GM21390 (cell line): ENCODE data around the gene MYOM1.

Source experiments
- ATAC-seq: cut with Tn5 transposase; IDR thresholded peaks from one replicate; pipeline ENCODE4 v1.9.1; 2021; ENCODE audit not compliant: unreplicated experiment

MYOM1 gene

DNA sequence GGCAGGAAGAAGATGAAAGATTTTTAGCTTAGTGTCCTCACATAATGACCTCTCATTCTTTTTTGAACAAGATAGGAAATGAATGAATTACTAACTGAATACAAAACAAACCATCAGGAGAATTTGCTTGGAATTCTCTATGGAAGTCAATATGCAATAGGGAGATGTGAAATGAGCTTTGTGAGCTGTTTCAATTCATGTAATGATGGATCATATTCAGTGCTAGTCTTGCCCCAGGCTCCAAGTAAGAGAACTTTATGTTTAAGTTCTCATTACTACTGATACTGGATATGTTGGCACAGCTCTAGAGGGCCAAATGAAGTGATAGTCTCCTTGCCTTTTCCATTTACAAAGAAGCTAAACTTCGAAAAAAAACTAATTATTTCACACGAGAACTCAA lies 29.2 kb downstream of the MYOM1 start:
- ATAC-seq = no peak

DNA sequence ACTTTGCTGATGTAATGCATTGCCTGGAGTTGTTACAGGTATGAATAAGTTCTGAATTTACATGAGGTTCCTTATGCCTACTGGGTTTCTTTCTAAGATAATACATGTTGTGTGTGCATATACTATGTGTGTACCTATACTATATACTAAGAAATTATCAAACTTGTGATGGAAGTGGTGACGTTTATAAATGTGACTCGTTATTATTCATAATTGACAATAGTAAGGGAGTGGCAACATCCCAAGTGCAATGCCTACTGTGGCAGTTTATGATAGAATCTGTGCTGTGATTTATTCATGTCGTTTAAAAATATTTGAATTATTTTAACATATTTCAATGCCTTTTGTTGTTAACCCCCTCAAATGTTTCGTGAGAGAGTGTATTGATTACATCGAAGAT lies 29.9 kb downstream of the MYOM1 start:
- no peak for ATAC-seq

DNA sequence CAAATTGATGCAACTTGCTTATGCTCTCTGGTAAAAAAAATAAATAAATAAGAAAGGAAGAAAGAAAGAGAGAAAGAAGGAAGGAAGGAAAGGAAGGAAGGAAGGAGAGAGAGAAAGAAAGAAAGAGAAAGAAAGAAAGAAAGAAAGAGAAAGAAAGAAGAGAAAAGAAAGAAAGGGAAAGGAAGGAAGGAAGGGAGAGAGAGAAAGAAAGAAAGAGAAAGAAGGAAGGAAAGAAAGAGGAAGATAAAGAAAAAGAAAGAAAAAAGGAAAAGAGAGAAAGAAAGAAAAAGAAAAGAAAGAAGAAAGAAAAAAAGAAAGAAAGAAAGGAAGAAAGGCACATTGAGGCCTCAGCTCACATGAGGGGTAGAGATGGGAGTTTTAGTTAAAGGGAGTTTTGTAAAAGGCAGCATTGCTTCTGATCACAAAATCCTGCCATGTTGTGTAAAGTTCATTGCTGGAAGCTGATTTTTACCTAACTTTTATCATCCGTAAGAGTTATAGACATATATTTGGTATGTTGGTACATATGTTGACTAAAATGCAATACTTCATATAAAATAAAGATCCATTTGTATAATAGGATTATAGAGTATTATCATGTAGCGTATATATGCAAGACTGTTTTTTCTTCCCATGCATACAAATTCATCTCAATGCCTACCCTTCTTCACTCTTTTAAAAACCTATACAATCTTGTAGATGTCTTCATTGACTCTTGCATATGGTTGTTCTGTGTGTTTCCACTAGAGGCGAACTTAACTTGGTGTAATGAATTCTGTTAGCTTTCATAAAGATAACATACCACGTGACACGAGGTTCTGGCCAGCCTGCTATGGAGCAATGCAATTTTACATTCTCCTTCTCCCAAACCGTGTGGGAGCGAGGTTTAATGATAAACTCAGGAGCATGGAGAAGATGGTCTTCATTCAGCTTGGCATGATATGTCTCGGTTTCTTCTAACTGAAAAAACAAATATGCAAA lies 32.8 kb downstream of the MYOM1 start:
- ATAC-seq = no peak

DNA sequence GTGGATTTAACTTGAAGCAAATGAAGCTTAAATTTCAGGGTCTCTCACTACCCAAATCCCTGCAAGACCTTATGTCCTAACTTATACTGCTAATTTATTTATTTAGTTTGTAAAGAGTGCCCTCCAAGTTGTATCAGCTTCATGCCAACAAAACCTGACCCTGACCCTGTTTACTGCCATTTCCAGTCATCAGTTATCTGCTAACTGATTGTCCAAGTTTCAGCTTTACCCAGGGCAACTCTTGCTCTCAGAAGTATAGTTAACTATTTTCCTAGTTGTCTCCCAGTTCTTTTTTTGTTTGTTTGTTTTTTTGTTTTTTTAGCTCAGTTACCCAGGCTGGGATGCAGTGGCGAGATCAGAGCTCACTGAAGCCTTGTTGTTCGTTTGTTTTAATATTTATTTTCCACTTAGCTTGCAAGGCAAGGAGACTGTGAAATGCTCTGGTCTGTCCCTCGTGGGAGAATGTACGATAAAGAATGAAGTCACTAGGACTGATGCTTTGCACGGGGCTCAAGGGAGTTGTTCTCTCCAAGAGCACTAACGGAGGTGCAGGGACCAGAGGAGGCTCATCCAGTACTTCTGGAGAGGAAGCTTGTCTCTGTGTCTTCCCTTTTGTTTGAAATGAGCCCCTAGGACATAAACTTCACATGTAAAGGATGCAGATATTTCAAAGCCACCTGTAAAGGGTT lies 35.3 kb downstream of the MYOM1 start:
- ATAC-seq = no peak

DNA sequence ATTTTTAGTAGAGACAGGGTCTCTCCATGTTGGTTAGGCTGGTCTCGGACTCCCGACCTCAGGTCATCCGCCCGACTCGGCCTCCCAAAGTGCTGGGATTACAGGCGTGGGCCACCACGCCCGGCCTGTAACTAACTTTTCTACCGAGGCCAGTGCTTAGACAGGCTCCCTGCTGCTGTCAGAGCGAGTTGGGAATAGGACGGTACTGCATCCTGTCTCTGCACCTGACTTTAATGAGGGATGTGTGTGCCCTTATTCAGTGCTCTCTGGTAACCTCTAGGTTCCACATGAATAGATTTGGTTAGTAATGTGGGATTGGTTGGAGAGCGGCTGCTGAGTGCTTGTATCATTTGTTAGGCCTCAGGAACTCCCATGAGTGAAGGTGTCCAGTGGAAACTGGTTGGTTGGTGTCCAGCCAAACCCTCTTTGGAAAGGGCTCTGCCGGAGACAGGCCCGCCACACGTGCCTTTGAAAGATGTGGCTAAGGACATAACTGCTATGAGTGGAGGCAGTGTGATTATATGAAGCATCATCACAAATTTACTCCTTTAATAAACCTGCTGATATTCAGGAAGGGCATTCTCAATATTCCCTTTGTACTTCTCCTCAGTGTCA lies 36.6 kb downstream of the MYOM1 start:
- ATAC-seq = no peak

DNA sequence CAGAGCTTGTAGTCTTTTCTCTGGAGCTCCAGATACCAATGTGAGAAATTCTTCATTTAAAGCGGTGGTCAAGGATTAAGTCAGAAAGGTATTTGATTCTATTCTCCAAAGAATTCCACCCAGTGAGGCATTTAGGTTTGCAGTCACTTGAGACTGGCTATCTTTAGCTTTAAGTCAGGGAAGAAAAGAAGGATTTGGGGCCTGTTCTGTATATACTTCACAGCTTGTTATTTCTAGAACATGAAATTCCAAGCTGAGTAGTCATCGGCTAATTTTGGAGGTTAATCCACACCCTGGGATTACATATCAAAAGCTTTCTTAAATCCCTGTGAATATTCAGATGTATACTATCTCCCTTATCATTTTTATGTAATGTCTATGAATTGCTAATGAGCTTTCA lies 39.4 kb downstream of the MYOM1 start:
- ATAC-seq = no peak

DNA sequence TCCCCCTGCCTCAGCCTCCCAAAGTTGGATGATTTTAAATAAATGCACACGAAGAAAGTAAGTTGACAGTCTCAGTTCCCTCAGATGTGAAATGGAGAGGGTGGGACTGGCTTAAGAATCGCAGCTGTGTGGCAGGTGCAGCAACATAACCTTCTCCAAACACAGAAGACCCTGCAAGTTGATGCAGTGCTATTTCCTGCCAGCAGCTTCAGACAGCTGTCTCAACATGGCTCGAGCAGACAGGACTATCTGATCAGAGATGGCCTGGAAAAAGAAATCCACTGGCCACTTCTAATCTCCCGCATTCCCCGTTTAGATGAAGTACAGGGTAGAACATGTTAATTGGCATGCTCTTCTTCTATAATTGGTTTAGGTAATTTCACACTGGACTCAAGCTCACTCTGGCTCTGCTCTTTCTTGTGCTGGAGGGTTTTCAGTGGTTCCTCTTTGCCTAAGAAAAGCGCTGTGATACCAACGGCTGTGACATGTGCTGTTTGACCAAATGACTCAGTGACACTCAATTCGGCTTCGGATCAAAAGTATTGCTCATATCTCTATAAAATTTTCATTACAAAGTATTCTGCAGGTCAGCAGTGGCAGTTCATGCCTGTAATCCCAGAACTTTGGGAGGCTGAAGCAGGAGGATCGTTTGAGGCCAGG lies 40.2 kb downstream of the MYOM1 start:
- peak; percentile 42 for ATAC-seq

DNA sequence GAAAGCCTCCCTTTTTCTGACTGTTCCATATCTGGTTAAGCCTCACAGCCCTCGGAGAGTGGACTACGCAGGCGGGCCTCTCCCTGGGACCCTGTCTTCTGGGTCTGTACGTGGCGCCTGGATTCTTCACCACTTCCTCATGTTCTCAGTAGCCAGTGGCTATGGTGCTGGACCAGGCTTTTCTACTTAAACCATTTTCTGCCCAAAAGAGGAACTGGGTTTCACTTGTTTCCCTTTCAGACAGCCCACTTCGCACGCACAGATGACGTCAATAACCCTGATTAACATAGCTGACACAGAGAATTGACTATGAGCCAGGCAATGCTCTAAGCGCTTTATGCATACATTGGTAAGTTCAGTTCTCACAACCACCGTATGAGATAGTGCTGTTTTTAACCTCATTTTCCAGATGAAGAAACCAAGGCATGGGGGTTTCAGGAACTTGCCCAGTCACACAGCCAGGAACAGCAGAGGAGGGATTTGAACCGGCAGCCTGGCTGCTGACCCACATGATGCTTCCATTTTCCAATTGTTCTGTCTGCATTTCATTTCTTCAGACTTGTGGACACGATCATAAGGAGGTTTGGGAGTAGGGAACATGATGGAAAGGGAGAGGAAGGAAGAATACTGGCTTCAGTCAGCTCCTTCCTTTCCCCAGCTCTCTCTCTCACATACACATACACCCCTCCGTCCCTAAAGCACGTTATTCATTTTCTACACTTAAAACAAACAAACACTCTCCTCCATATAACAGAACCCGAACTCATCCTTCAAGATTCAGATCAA lies 41.7 kb downstream of the MYOM1 start:
- ATAC-seq = peak; percentile 88

DNA sequence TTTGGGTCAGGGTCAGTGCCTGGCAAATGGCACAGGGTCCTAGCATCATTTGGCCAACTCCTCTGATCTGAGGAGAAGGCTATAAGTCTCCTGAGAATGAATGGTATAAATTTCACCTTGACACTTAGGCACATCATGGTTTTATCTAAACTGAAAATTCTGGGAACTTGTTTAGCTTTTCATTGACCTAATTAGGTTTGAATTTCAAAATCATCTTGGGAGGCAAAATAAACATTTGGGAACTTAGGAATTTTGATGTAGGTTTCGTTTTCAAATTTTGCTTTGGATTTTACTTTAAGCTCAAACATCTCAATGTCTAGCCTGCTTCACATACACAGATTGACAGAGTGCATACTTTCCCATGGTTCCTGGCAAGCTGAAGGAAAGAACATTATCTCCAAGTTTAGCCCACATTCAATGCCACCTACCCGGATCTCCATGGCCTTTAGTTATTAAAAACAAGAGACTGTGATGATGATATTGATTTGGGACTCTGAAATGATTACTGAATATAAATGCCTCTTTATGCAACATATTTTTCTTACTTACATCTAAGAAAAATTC lies 44.5 kb downstream of the MYOM1 start:
- ATAC-seq = no peak

DNA sequence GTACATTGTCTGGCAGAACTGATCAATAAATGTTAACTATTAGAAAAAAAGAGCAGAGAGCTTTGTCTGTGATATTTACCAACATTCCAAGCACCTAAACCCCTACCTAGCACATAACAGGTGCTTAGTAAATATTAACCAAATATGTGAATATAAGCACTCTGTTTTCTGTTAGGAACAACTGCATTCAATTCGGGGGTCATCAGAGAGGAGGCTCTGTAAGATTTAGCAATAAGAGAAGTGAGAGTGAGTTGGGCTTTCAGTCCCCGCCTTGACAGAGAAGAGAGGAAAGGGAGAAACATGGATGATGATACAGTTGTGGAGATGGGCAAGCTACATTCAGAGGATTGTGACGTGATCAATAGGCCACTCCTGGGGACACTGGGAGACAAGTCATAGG lies 47.7 kb downstream of the MYOM1 start:
- no peak for ATAC-seq

DNA sequence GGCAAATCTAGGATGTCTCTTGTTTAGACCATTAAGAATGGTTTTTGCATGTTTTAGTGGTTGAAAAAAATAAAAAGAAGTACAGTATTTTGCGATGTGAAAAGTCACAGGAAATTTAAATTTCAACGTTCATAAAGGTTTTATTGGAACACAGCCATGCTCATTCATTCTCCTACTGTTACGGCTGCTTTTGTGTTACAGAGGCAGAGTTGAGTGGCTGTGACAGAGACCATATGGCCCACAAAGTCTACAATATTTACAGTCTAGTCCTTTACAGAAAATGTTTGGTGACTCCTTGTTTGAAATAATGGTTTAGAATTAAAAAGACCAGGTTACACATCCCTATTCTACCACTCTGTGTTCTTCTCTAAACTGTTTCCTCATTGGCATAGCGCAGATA lies 48.1 kb downstream of the MYOM1 start:
- no peak for ATAC-seq

DNA sequence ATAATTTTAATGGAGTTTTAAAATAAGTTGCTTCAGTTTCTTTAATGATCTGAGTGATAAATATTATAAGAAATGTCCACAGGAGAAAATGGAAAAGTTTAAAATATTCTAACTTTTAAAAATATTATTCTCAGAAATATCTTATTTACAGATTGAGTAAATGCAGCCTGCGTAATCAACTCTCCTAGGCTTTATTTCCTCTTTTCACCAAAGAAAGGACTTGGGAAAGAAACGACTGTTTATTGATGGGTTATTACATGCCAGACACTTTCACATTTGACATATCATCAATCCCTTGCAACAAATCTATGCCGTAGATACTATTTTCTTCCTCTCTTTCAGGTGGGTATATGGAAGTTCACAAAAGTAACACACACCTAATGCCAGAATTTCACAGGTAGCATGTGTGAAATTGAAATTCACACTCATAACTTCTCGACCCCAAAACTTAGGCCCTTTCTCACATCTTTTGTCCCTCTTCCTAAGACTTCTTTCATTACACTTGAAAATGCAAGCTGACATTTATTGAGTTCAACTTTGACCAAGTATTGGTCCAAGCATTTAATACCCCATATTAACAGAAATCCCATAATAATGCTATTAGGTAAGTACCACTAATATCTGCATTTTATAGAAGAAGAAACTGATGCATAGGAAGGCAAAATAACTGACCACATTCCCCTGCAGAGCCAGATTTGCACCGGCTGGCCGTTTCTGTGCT lies 49.2 kb downstream of the MYOM1 start:
- no peak for ATAC-seq

DNA sequence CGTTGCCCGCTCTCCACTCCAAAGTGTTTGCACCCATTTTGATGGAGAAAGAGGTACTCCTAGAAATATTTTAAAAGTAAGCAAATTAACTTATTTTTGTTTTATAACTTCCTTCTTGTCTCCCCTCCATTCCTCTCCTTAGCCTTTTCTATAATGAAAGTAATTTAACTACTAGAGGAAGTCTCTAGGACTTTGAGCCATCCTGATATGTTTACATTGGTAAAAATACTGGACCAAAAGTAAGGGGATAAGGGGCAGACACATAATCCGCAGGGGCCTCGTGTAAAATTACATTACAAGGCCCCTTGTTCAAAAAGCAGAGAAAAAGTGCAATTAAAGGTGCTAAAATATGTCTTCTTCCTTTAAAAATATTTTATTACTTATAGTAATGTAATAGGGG lies 55.4 kb downstream of the MYOM1 start:
- no peak for ATAC-seq

DNA sequence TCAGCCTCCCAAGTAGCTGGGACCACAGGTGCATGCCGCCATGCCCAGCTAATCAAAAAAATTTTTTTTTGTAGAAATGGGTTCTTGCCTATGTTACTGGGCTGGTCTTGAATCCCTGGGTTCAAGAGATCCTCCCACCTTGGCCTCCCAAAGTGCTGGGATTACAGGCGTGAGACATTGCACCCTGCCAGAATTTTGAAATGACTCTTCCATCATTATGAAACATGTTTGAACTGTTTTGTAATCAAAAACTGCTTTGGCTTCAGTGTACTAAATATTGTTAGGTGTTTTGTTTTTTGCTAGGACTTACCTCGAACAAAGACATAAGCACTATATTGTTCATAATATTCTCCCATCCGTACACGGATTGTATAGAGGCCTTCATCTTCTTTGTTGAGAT lies 55.8 kb downstream of the MYOM1 start:
- ATAC-seq = no peak

DNA sequence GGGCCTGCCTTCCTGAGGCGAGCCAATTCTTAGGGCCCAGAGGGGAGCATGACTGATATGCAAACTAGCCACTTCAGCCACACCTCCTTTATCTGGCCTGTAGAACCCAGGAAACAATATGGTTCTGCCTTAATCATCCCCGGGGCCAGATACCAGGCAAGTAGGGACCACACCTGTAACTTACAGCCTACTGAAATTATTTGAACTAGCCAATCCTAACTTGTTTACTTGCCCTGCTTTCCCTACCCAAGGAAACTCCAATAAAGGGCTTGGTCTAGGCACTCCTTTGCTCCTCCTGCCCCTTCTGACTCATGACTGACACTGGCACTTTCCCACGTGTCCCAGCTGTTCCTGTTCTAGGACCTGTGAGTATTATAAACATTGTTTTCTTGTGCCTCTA lies 57.6 kb downstream of the MYOM1 start:
- no peak for ATAC-seq

DNA sequence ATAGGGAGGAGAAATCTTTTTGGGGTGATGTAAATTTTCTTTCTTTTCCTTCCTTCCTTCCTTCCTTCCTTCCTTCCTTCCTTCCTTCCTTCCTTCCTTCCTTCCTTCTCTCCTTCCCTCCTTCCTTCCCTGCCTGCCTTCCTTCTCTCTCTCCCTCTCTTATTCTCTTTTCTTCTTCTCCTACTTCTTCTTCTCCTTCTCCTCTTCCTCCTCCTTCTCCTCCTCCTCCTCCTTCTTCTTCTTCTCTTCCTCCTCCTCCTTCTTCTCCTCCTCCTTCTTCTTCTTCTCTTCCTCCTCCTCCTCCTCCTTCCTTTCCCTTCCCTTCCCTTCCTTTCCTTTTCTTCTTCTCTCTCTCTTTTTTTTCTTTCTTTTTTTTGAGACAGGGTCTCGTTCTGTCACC lies 59.9 kb downstream of the MYOM1 start:
- ATAC-seq = no peak

DNA sequence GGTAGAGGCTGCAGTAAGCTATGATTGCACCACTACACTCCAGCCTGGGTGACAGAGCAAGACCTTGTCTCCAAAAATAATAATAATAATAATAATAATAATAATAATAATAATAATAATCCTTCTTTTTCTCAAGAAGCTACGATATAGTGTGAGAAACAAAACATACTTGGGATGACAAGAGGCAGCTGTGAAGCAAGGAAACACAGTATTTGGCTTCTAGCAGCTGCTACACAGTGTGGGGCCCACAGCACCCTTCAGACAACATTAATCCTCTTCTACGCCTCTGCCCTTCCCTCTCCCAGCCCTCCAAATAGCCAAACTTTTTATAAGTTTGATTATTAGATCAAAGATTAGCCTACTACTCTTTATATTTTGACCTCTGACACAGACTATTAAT lies 62.2 kb downstream of the MYOM1 start:
- no peak for ATAC-seq

DNA sequence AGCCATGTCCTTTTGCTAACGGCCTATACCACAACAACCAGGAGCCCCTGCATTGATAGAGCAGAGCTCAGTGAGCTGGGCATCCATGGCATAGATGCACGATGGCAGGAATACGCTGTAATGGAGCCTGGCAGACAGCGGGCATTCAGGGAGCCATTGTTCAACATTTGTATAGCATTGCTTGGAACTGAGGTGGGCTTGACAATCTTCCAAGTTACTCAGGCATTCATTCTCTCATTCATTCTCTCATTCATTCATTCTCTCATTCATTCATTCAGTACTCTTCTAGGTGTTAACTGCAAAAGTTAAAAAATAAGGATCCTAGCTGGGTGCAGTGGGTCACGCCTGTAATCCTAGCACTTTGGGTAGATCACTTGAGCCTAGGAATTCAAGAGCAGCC lies 62.7 kb downstream of the MYOM1 start:
- no peak for ATAC-seq

DNA sequence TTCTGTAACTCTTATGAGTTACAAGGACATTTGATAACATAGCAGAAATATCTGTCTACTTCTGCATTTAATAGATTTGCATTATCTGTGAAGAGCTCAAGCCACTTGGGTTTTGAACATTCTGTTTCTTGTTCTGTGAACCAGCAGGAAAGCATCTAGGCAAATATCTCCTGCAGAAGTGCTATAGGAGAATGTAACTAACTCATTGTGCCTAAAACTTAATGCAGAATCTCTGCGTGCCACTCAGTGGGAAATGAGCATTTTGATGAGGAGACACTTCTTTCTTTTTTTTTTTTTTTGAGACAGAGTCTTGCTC lies 63.5 kb downstream of the MYOM1 start:
- no peak for ATAC-seq

DNA sequence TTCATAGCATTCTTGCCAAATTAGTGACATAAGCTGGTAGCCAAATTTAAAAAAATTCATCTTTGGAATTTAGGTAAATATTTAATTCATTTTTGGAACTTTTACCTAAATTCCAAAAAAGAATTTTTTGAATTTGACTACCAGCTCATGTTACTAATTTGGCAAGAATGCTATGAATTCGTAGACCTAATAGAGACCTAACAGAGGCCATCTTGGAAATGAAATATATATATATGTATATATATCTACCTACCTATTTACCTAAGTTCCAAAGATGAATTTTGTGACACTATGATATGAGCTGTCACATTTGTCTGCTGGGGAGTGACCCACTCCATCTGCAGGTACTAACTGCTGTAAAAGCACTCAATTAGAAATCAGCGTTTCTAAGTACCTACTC lies 65.6 kb downstream of the MYOM1 start:
- ATAC-seq = no peak
